GM19395 (cell line): ENCODE results near the gene HCFC2.

Experiments used
- ATAC-seq: cut with Tn5 transposase; IDR thresholded peaks from one replicate; pipeline ENCODE4 v1.9.1; 2021; ENCODE audit warnings: mild to moderate bottlenecking, moderate library complexity; ENCODE audit not compliant: unreplicated experiment

HCFC2 gene

GRCh38 chr12:104152685-104153241 lies 88.4 kb downstream of the HCFC2 start:
- no peak for ATAC-seq

GRCh38 chr12:104154286-104154685 lies 90.0 kb downstream of the HCFC2 start:
- ATAC-seq: no peak

- ATAC-seq: no peak
Measured at GRCh38 chr12:104154806-104155205, 90.5 kb downstream of the HCFC2 start.
